ENCODE results near the gene SLC25A10.
A peak's percentile ranks its signal among the peaks of the same experiment; 100 is the strongest.

The SLC25A10 gene

DNA sequence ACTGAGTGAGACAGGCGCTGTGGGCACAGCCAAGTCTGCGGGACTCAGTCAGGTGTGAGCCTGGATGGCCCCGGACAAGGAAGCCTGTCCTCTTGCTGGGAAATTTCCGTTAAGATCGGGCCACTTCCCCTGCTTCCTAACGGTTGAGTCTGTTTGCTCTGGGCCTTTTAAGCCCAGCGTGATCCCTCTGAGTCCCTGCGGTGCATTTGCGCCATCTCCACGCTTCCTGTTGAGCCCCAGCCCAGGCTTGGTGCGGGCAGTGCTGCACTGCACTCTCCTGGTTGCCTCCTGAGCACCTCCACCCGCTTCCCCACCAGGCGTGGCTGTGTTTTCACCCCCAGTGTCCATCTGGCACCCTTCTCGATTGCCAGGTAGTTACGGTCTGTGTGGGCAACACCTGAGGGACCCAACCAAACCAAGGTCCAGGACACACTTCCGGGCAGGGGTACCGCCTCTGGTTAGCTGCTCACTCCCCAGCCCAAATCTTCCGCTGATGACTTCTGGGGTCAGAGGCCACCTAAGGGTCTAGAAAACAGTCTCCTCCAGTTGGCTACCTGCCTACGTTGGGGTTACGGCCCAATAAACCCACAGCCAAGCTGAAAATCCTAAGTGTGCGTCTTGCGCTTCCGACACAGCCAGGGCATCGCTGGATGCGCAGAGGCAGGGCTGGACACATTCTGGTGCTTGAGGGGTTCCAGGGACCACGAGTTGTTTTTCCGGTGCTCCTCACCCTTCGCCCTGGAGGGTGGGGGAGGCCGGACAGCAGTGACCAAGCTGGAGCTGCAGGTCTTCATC is 1.4 kb upstream of the SLC25A10 start (continued):
- TF ChIP-seq BCL11B (tag by site-specific recombination; IDR thresholded peaks at IDR 0.05; ENCODE audit: low read depth) (peak; percentile 32; the same call in 1 of the 2 replicates), FEZF1 (tag by site-specific recombination; IDR thresholded peaks at IDR 0.05) (peak; percentile 17; the same call in 1 of the 2 replicates), ZNF837 (tag by site-specific recombination; IDR thresholded peaks at IDR 0.05) (peak; percentile 8; the same call in 1 of the 2 replicates), ZNF423 (tag by site-specific recombination; IDR thresholded peaks at IDR 0.05) (peak; percentile 67; the same call in 1 of the 2 replicates), GLI2 (tag by site-specific recombination; IDR thresholded peaks at IDR 0.05; ENCODE audit: borderline replicate concordance, low read depth) (no peak), ZFP37 (tag by site-specific recombination; IDR thresholded peaks at IDR 0.05) (peak; percentile 23; the same call in 1 of the 2 replicates)
- TF ChIP-seq, protein P1, sequence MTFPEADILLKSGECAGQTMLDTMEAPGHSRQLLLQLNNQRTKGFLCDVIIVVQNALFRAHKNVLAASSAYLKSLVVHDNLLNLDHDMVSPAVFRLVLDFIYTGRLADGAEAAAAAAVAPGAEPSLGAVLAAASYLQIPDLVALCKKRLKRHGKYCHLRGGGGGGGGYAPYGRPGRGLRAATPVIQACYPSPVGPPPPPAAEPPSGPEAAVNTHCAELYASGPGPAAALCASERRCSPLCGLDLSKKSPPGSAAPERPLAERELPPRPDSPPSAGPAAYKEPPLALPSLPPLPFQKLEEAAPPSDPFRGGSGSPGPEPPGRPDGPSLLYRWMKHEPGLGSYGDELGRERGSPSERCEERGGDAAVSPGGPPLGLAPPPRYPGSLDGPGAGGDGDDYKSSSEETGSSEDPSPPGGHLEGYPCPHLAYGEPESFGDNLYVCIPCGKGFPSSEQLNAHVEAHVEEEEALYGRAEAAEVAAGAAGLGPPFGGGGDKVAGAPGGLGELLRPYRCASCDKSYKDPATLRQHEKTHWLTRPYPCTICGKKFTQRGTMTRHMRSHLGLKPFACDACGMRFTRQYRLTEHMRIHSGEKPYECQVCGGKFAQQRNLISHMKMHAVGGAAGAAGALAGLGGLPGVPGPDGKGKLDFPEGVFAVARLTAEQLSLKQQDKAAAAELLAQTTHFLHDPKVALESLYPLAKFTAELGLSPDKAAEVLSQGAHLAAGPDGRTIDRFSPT (tag by site-specific recombination; IDR thresholded peaks at IDR 0.05): peak; percentile 34; the same call in 1 of the 2 replicates
- TF ChIP-seq, protein P2, sequence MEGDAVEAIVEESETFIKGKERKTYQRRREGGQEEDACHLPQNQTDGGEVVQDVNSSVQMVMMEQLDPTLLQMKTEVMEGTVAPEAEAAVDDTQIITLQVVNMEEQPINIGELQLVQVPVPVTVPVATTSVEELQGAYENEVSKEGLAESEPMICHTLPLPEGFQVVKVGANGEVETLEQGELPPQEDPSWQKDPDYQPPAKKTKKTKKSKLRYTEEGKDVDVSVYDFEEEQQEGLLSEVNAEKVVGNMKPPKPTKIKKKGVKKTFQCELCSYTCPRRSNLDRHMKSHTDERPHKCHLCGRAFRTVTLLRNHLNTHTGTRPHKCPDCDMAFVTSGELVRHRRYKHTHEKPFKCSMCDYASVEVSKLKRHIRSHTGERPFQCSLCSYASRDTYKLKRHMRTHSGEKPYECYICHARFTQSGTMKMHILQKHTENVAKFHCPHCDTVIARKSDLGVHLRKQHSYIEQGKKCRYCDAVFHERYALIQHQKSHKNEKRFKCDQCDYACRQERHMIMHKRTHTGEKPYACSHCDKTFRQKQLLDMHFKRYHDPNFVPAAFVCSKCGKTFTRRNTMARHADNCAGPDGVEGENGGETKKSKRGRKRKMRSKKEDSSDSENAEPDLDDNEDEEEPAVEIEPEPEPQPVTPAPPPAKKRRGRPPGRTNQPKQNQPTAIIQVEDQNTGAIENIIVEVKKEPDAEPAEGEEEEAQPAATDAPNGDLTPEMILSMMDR (tag by site-specific recombination; IDR thresholded peaks at IDR 0.05): peak; percentile 18; the same call in 1 of the 2 replicates
- TF ChIP-seq, protein P3, sequence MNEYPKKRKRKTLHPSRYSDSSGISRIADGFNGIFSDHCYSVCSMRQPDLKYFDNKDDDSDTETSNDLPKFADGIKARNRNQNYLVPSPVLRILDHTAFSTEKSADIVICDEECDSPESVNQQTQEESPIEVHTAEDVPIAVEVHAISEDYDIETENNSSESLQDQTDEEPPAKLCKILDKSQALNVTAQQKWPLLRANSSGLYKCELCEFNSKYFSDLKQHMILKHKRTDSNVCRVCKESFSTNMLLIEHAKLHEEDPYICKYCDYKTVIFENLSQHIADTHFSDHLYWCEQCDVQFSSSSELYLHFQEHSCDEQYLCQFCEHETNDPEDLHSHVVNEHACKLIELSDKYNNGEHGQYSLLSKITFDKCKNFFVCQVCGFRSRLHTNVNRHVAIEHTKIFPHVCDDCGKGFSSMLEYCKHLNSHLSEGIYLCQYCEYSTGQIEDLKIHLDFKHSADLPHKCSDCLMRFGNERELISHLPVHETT (tag by site-specific recombination; IDR thresholded peaks at IDR 0.05): no peak
- TF ChIP-seq, protein P4, sequence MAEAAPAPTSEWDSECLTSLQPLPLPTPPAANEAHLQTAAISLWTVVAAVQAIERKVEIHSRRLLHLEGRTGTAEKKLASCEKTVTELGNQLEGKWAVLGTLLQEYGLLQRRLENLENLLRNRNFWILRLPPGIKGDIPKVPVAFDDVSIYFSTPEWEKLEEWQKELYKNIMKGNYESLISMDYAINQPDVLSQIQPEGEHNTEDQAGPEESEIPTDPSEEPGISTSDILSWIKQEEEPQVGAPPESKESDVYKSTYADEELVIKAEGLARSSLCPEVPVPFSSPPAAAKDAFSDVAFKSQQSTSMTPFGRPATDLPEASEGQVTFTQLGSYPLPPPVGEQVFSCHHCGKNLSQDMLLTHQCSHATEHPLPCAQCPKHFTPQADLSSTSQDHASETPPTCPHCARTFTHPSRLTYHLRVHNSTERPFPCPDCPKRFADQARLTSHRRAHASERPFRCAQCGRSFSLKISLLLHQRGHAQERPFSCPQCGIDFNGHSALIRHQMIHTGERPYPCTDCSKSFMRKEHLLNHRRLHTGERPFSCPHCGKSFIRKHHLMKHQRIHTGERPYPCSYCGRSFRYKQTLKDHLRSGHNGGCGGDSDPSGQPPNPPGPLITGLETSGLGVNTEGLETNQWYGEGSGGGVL (tag by site-specific recombination; IDR thresholded peaks at IDR 0.05): no peak

DNA sequence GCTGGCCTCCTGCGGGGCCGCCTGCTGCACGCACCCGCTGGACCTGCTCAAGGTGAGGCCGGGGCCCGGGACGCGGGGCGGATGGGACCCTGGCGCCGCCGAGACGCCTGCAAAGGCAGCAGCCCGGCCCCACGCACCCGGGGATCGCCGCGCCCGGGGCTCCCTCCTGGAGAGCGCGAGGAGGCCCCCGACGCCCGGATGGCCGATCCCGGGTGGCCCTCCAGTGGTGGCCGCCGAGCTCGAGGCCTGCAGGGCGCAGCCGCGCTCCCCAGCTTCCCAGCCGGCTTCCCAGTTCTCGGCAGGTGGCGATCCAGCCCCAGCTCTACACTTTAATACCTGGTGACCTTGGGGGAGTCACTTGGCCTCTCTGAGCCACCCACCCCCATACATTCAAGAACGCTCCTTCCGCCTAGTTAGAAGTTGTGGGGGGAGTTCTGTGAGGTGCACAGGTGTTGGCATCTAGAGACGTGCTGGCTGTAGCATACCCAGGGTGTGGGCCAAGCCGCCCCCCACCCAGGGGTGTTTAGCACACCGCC is 452 bp downstream of the SLC25A10 start:
- peaks cover 0 to 57% of the 10 kb centered on the region in 2 experiments; a peak in 1 of 3 replicates for H3K36me3 ChIP-seq (ENCODE audit: control insufficient read depth in 2 of 2, insufficient read depth in 1 of 2, low read length in 2 of 2)
- H3K4me1 ChIP-seq (ENCODE audit: control insufficient read depth, insufficient read depth, low read length): peaks cover 9% of the 10 kb centered on the region; the same call in 1 of the 2 replicates
- H3K4me3 ChIP-seq (ENCODE audit: low read depth, low read length): peak overlapping the region; percentile 73
- H3K27ac ChIP-seq (ENCODE audit: extremely low read depth, low read depth, low read length): peak overlapping the region; percentile 87
- ChIA-PET CTCF (interaction anchor here (1.0 to 2.6 kb wide), 4 partner anchors 19 to 147 kb away, joined by 3 to 13 read pairs (median 4); no protein-coding TSS in a partner anchor), POLR2A (interaction anchor here (1.0 to 6.4 kb wide), 6 partner anchors 10 to 318 kb away, joined by 3 to 55 read pairs (median 7); partner anchors contain the start of genes ARL16, BAHCC1, HGS and MRPL12)
- no peaks in the 10 kb centered on the region for H3K9me3 ChIP-seq (ENCODE audit: control insufficient read depth, insufficient read depth, low read depth, low read length)
- TF ChIP-seq BCL11A (tag by site-specific recombination; IDR thresholded peaks at IDR 0.05; ENCODE audit: low read depth) (0 out of 2 replicates have a peak, but pooled peaks have one; percentile 17), ZNF184 (tag by site-specific recombination; IDR thresholded peaks at IDR 0.05) (peak; percentile 21; the same call in 1 of the 2 replicates), ZNF843 (tag by site-specific recombination; IDR thresholded peaks at IDR 0.05) (no peak), ZNF157 (tag by site-specific recombination; IDR thresholded peaks at IDR 0.05) (no peak), ZNF837 (tag by site-specific recombination; IDR thresholded peaks at IDR 0.05) (no peak), SCRT2 (tag by site-specific recombination; IDR thresholded peaks at IDR 0.05) (no peak), KLF16 (tag by site-specific recombination; IDR thresholded peaks at IDR 0.05) (0 out of 2 replicates have a peak, but pooled peaks have one; percentile 26), ZBTB48 (tag by site-specific recombination; IDR thresholded peaks at IDR 0.05) (no peak), EGR2 (tag by site-specific recombination; IDR thresholded peaks at IDR 0.05; ENCODE audit: low read depth) (peak; percentile 42; the same call in 1 of the 2 replicates), MYNN (tag by site-specific recombination; IDR thresholded peaks at IDR 0.05; ENCODE audit: borderline replicate concordance) (no peak), ZNF221 (tag by site-specific recombination; IDR thresholded peaks at IDR 0.05; ENCODE audit: borderline replicate concordance) (no peak), KLF7 (tag by site-specific recombination; IDR thresholded peaks at IDR 0.05; ENCODE audit: borderline replicate concordance) (0 out of 2 replicates have a peak, but pooled peaks have one; percentile 18), ZNF433 (tag by site-specific recombination; IDR thresholded peaks at IDR 0.05; ENCODE audit: low read depth) (no peak), ZEB2 (tag by site-specific recombination; IDR thresholded peaks at IDR 0.05) (peak; percentile 53), GLIS1 (tag by site-specific recombination; IDR thresholded peaks at IDR 0.05) (peak; percentile 78), ZNF423 (tag by site-specific recombination; IDR thresholded peaks at IDR 0.05) (0 out of 2 replicates have a peak, but pooled peaks have one; percentile 15), ZNF629 (tag by site-specific recombination; IDR thresholded peaks at IDR 0.05) (no peak)
- TF ChIP-seq, protein P4 (tag by site-specific recombination; IDR thresholded peaks at IDR 0.05): peak; percentile 14; the same call in 1 of the 2 replicates
